WTC11 (cell line): ENCODE measurements around the gene ETNK1. TPM values are rescaled to one million over a fixed set of nuclear protein-coding genes. Genes with fewer than 3 reads are reported as not detected.

Experiments
- ATAC-seq: fragments of 200-7000 bp; cut with Tn5 transposase; 2 replicates; pipeline ENCODE4 v1.10.0; 2021; ENCODE audit warnings: mild to moderate bottlenecking, moderate library complexity
- CTCF ChIA-PET: fragments of 300-600 bp; sonication (Branson Sonifier 250); formaldehyde crosslinking; loops from one replicate; lab custom pipeline; 2021; ENCODE audit warnings: antibody characterized with exemption; lab: Charles Lee
- POLR2A ChIA-PET: fragments of 350-600 bp; sonication (Branson Sonifier 250); formaldehyde crosslinking; loops from one replicate; lab custom pipeline; 2021; ENCODE audit warnings: antibody characterized with exemption; lab: Charles Lee
- DNase-seq: peaks from one replicate; pipeline ENCODE4 v3.0.0; 2021; ENCODE audit warnings: low spot score
- H3K27ac Mint-ChIP-seq: 2 replicates; pipeline ENCODE4 v1.8.0; 2021; ENCODE audit warnings: mixed read lengths
- H3K27me3 Mint-ChIP-seq: 2 replicates; pipeline ENCODE4 v1.8.0; 2021; ENCODE audit warnings: low read depth, mild to moderate bottlenecking, moderate library complexity, mixed read lengths
- H3K36me3 Mint-ChIP-seq: 2 replicates; pipeline ENCODE4 v1.8.0; 2021; ENCODE audit warnings: mixed read lengths
- H3K4me1 Mint-ChIP-seq: 2 replicates; pipeline ENCODE4 v1.8.0; 2022; ENCODE audit warnings: mixed read lengths
- H3K4me3 Mint-ChIP-seq: 2 replicates; pipeline ENCODE4 v1.8.0; 2021; ENCODE audit warnings: mild to moderate bottlenecking, moderate library complexity, mixed read lengths
- H3K9me3 Mint-ChIP-seq: 2 replicates; pipeline ENCODE4 v1.8.0; 2021; ENCODE audit warnings: mixed read lengths
- FOXK1 ChIP-seq: sonication (generic); formaldehyde crosslinking; IDR thresholded peaks from 2 replicates; pipeline ENCODE4 v1.8.0; 2022; ENCODE audit warnings: mild to moderate bottlenecking, moderate library complexity, missing genetic modification reagents
- GABPB1 ChIP-seq: sonication (generic); formaldehyde crosslinking; IDR thresholded peaks from 2 replicates; pipeline ENCODE4 v1.8.1; 2023; ENCODE audit warnings: mild to moderate bottlenecking, missing genetic modification reagents
- NFE2L1 ChIP-seq: sonication (generic); formaldehyde crosslinking; IDR thresholded peaks from 2 replicates; pipeline ENCODE4 v1.8.1; 2023; ENCODE audit warnings: missing genetic modification reagents
- NFYB ChIP-seq: sonication (generic); formaldehyde crosslinking; conservative IDR thresholded peaks from 2 replicates; pipeline ENCODE4 v1.8.0; 2022; ENCODE audit warnings: low read depth, missing genetic modification reagents
- NR1H2 ChIP-seq: sonication (generic); formaldehyde crosslinking; IDR thresholded peaks from 2 replicates; pipeline ENCODE4 v1.9.0; 2021; ENCODE audit warnings: mild to moderate bottlenecking, moderate library complexity, missing genetic modification reagents
- OVOL2 ChIP-seq: fragments of 250-450 bp; sonication (Bioruptor Pico); IDR thresholded peaks from 2 replicates; pipeline ENCODE4 v1.9.0; 2021; ENCODE audit warnings: mild to moderate bottlenecking, borderline replicate concordance
- SMAD3 ChIP-seq: sonication (generic); formaldehyde crosslinking; IDR thresholded peaks from 2 replicates; pipeline ENCODE4 v1.8.0; 2022; ENCODE audit warnings: missing genetic modification reagents, mild to moderate bottlenecking, borderline replicate concordance
- SMAD4 ChIP-seq: sonication (generic); formaldehyde crosslinking; IDR thresholded peaks from 2 replicates; pipeline ENCODE4 v1.8.0; 2022; ENCODE audit warnings: mild to moderate bottlenecking, missing genetic modification reagents
- TEAD1 ChIP-seq: sonication (generic); formaldehyde crosslinking; IDR thresholded peaks from 2 replicates; pipeline ENCODE4 v1.8.0; 2022; ENCODE audit warnings: mild to moderate bottlenecking, missing genetic modification reagents
- TP53 ChIP-seq: sonication (generic); formaldehyde crosslinking; IDR thresholded peaks from 2 replicates; pipeline ENCODE4 v1.8.1; 2023; ENCODE audit warnings: mild to moderate bottlenecking, missing genetic modification reagents
- ZNF121 ChIP-seq: sonication (generic); formaldehyde crosslinking; IDR thresholded peaks from 2 replicates; pipeline ENCODE4 v1.8.0; 2023; ENCODE audit warnings: missing genetic modification reagents
- ZNF263 ChIP-seq: sonication (generic); formaldehyde crosslinking; IDR thresholded peaks from 2 replicates; pipeline ENCODE4 v1.8.1; 2022; ENCODE audit warnings: low read depth, mild to moderate bottlenecking, moderate library complexity, missing genetic modification reagents
- ZNF396 ChIP-seq: fragments of 250-450 bp; sonication (Bioruptor Pico); IDR thresholded peaks from 2 replicates; pipeline ENCODE4 v1.8.0; 2021; ENCODE audit warnings: mild to moderate bottlenecking, moderate library complexity, borderline replicate concordance
- total RNA-seq: library from RNA; stranded (reverse); gene quantifications from 3 replicates; pipeline ENCODE4 v1.2.3, GENCODE V29; 2021
- TF ChIP-seq, protein P1 (sequence below): fragments of 250-450 bp; sonication (Bioruptor Pico); conservative IDR thresholded peaks from 2 replicates; pipeline ENCODE4 v1.9.0; 2021; ENCODE audit warnings: mild to moderate bottlenecking
- TF ChIP-seq, protein P2 (sequence below): sonication (generic); formaldehyde crosslinking; IDR thresholded peaks from 2 replicates; pipeline ENCODE4 v1.8.1; 2023; ENCODE audit warnings: mild to moderate bottlenecking, moderate library complexity, missing genetic modification reagents
- TF ChIP-seq, protein P3 (sequence below): fragments of 250-450 bp; sonication (Bioruptor Pico); IDR thresholded peaks from 2 replicates; pipeline ENCODE4 v2.1.2; 2022; ENCODE audit warnings: mild to moderate bottlenecking, moderate library complexity
- TF ChIP-seq, protein P4 (sequence below): sonication (generic); formaldehyde crosslinking; IDR thresholded peaks from 2 replicates; pipeline ENCODE4 v1.8.0; 2022; ENCODE audit warnings: mild to moderate bottlenecking, missing genetic modification reagents
- TF ChIP-seq, protein P5 (sequence below): sonication (generic); formaldehyde crosslinking; IDR thresholded peaks from 2 replicates; pipeline ENCODE4 v1.8.0; 2022; ENCODE audit warnings: mild to moderate bottlenecking, missing genetic modification reagents
- TF ChIP-seq, protein P6 (sequence below): sonication (generic); formaldehyde crosslinking; IDR thresholded peaks from 2 replicates; pipeline ENCODE4 v1.8.1; 2022; ENCODE audit warnings: mild to moderate bottlenecking, moderate library complexity, missing genetic modification reagents
- TF ChIP-seq, protein P7 (sequence below): sonication (generic); formaldehyde crosslinking; IDR thresholded peaks from 2 replicates; pipeline ENCODE4 v1.8.1; 2023; ENCODE audit warnings: mild to moderate bottlenecking, missing genetic modification reagents, moderate library complexity
- TF ChIP-seq, protein P8 (sequence below): sonication (generic); formaldehyde crosslinking; IDR thresholded peaks from 2 replicates; pipeline ENCODE4 v1.8.1; 2022; ENCODE audit warnings: low read depth, mild to moderate bottlenecking, moderate library complexity, missing genetic modification reagents, borderline replicate concordance
- TF ChIP-seq, protein P9 (sequence below): sonication (generic); formaldehyde crosslinking; conservative IDR thresholded peaks from 2 replicates; pipeline ENCODE4 v1.8.1; 2023; ENCODE audit warnings: mild to moderate bottlenecking, low read depth, missing genetic modification reagents, moderate library complexity
- TF ChIP-seq, protein P10 (sequence below): sonication (generic); formaldehyde crosslinking; conservative IDR thresholded peaks from 2 replicates; pipeline ENCODE4 v1.8.1; 2022; ENCODE audit warnings: mild to moderate bottlenecking, missing genetic modification reagents

Gene ETNK1
- total RNA-seq, 1 experiment from 2014 or later = 81.3 TPM

DNA sequence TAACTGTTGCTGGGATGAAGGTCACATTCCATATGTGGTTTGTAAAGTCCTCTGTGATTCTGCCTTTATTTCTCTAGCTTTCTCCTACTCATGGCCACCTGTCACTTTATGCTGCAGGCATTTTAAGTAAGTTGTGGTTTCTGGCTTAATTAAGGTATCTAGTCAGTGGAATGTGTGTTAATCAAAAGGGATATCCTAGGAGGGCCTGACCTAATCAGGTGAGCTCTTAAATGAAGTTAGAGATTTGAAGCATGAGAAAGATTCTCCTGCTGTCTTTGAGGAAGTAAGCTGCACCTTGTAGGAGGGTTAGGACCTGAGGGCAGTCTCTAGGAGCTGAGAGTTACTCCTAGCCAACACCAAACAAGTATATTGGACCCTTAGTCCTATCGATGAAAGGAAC lies 90.3 kb downstream of the ETNK1 start:
- POLR2A ChIA-PET = no interaction called here
- Mint-ChIP-seq H3K27ac (no peak overlapping the region), H3K27me3 (no peaks in the 10 kb centered on the region), H3K4me1 (peaks cover 3% of the 10 kb centered on the region; the same call in 1 of the 2 replicates), H3K4me3 (no peak overlapping the region), H3K36me3 (no peaks in the 10 kb centered on the region), H3K9me3 (no peaks in the 10 kb centered on the region)
- ATAC-seq (no peak), DNase-seq (no peak)
- CTCF ChIA-PET = no interaction called here
- TF ChIP-seq, protein P1, sequence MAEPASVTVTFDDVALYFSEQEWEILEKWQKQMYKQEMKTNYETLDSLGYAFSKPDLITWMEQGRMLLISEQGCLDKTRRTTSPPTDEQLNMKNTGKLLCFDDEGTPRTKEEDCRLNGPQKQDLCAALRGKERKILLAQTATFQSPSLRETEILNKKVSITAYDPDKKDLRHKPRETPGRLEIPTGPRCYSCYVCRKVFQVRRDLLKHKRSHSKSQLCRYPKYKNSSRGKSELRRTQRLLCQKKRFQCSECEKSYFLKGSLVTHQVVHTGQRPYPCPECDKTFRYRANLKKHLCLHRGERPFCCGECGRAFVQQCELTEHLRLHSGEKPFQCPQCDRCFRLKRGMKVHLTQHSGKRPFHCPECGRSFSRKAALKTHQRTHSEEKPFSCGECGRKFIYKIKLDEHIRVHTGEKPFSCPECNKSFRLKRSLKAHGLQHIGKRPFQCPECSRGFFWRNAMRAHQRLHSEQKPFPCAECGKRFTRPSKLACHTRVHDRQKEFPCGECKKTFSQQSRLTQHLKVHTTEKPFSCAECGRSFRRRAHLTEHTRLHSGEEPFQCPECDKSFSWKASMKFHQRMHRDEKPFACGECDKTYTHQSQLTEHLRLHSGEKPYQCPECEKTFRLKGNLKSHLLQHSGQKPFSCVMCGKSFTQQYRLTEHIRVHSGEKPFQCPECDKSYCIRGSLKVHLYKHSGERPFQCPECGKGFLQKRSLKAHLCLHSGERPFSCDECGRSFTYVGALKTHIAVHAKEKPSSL (CRISPR knock-in tag) = no peak
- TF ChIP-seq, protein P2, sequence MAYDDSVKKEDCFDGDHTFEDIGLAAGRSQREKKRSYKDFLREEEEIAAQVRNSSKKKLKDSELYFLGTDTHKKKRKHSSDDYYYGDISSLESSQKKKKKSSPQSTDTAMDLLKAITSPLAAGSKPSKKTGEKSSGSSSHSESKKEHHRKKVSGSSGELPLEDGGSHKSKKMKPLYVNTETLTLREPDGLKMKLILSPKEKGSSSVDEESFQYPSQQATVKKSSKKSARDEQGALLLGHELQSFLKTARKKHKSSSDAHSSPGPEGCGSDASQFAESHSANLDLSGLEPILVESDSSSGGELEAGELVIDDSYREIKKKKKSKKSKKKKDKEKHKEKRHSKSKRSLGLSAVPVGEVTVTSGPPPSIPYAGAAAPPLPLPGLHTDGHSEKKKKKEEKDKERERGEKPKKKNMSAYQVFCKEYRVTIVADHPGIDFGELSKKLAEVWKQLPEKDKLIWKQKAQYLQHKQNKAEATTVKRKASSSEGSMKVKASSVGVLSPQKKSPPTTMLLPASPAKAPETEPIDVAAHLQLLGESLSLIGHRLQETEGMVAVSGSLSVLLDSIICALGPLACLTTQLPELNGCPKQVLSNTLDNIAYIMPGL (CRISPR knock-in tag) = no peak
- TF ChIP-seq ZNF121 (CRISPR knock-in tag) (no peak), TP53 (CRISPR knock-in tag) (no peak), OVOL2 (CRISPR knock-in tag) (no peak), ZNF396 (no peak)
- TF ChIP-seq, protein P3, sequence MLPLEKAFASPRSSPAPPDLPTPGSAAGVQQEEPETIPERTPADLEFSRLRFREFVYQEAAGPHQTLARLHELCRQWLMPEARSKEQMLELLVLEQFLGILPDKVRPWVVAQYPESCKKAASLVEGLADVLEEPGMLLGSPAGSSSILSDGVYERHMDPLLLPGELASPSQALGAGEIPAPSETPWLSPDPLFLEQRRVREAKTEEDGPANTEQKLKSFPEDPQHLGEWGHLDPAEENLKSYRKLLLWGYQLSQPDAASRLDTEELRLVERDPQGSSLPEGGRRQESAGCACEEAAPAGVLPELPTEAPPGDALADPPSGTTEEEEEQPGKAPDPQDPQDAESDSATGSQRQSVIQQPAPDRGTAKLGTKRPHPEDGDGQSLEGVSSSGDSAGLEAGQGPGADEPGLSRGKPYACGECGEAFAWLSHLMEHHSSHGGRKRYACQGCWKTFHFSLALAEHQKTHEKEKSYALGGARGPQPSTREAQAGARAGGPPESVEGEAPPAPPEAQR (CRISPR knock-in tag) = no peak

DNA sequence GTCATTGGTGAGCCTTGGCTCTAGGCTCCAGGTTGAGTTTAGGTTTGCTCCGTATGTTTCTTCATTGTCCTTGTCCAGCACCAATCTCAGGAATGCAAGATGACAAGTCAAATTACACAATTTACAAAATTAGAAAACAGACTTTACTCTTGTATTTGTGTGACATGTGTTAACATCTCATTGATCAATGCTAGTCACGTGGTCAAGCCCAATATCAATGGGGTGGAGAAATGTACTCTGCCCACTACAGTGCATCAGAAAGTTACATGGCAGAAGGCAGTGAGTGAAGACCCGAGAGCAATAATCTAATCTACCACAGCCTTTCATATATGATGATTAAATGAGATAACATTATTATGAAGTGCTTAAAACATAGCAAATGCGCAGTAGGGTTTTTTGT lies 94.8 kb downstream of the ETNK1 start:
- H3K4me1 Mint-ChIP-seq = peaks cover 10% of the 10 kb centered on the region
- H3K4me3 Mint-ChIP-seq = no peak overlapping the region
- no peaks in the 10 kb centered on the region for H3K36me3 Mint-ChIP-seq
- H3K27me3 Mint-ChIP-seq = no peaks in the 10 kb centered on the region
- POLR2A ChIA-PET = no interaction called here
- no peak overlapping the region for H3K27ac Mint-ChIP-seq
- no peaks in the 10 kb centered on the region for H3K9me3 Mint-ChIP-seq
- no peak for DNase-seq
- CTCF ChIA-PET = no interaction called here
- ATAC-seq = no peak
- TF ChIP-seq, protein P4, sequence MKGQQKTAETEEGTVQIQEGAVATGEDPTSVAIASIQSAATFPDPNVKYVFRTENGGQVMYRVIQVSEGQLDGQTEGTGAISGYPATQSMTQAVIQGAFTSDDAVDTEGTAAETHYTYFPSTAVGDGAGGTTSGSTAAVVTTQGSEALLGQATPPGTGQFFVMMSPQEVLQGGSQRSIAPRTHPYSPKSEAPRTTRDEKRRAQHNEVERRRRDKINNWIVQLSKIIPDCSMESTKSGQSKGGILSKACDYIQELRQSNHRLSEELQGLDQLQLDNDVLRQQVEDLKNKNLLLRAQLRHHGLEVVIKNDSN (CRISPR knock-in tag) = no peak
- TF ChIP-seq, protein P5, sequence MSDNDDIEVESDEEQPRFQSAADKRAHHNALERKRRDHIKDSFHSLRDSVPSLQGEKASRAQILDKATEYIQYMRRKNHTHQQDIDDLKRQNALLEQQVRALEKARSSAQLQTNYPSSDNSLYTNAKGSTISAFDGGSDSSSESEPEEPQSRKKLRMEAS (CRISPR knock-in tag) = no peak
- no peak for TF ChIP-seq TEAD1 (CRISPR knock-in tag)
- TF ChIP-seq, protein P6, sequence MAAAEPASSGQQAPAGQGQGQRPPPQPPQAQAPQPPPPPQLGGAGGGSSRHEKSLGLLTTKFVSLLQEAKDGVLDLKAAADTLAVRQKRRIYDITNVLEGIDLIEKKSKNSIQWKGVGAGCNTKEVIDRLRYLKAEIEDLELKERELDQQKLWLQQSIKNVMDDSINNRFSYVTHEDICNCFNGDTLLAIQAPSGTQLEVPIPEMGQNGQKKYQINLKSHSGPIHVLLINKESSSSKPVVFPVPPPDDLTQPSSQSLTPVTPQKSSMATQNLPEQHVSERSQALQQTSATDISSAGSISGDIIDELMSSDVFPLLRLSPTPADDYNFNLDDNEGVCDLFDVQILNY (CRISPR knock-in tag) = no peak
- TF ChIP-seq NFE2L1 (CRISPR knock-in tag) = no peak
- TF ChIP-seq, protein P7, sequence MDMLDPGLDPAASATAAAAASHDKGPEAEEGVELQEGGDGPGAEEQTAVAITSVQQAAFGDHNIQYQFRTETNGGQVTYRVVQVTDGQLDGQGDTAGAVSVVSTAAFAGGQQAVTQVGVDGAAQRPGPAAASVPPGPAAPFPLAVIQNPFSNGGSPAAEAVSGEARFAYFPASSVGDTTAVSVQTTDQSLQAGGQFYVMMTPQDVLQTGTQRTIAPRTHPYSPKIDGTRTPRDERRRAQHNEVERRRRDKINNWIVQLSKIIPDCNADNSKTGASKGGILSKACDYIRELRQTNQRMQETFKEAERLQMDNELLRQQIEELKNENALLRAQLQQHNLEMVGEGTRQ (CRISPR knock-in tag) = no peak
- TF ChIP-seq GABPB1 (CRISPR knock-in tag) = no peak
- TF ChIP-seq ZNF396 = no peak
- TF ChIP-seq, protein P8, sequence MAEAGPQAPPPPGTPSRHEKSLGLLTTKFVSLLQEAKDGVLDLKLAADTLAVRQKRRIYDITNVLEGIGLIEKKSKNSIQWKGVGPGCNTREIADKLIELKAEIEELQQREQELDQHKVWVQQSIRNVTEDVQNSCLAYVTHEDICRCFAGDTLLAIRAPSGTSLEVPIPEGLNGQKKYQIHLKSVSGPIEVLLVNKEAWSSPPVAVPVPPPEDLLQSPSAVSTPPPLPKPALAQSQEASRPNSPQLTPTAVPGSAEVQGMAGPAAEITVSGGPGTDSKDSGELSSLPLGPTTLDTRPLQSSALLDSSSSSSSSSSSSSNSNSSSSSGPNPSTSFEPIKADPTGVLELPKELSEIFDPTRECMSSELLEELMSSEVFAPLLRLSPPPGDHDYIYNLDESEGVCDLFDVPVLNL = no peak
- no peak for TF ChIP-seq FOXK1 (CRISPR knock-in tag)
- no peak for TF ChIP-seq SMAD4 (CRISPR knock-in tag)
- TF ChIP-seq SMAD3 (CRISPR knock-in tag) = no peak
- no peak for TF ChIP-seq NFYB (CRISPR knock-in tag)
- no peak for TF ChIP-seq NR1H2
- TF ChIP-seq, protein P9, sequence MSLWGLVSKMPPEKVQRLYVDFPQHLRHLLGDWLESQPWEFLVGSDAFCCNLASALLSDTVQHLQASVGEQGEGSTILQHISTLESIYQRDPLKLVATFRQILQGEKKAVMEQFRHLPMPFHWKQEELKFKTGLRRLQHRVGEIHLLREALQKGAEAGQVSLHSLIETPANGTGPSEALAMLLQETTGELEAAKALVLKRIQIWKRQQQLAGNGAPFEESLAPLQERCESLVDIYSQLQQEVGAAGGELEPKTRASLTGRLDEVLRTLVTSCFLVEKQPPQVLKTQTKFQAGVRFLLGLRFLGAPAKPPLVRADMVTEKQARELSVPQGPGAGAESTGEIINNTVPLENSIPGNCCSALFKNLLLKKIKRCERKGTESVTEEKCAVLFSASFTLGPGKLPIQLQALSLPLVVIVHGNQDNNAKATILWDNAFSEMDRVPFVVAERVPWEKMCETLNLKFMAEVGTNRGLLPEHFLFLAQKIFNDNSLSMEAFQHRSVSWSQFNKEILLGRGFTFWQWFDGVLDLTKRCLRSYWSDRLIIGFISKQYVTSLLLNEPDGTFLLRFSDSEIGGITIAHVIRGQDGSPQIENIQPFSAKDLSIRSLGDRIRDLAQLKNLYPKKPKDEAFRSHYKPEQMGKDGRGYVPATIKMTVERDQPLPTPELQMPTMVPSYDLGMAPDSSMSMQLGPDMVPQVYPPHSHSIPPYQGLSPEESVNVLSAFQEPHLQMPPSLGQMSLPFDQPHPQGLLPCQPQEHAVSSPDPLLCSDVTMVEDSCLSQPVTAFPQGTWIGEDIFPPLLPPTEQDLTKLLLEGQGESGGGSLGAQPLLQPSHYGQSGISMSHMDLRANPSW (CRISPR knock-in tag) = no peak
- no peak for TF ChIP-seq ZNF263
- TF ChIP-seq, protein P10, sequence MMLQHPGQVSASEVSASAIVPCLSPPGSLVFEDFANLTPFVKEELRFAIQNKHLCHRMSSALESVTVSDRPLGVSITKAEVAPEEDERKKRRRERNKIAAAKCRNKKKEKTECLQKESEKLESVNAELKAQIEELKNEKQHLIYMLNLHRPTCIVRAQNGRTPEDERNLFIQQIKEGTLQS (CRISPR knock-in tag) = no peak
